Measurements from ENCODE around the gene FSTL4.

FSTL4 gene

DNA sequence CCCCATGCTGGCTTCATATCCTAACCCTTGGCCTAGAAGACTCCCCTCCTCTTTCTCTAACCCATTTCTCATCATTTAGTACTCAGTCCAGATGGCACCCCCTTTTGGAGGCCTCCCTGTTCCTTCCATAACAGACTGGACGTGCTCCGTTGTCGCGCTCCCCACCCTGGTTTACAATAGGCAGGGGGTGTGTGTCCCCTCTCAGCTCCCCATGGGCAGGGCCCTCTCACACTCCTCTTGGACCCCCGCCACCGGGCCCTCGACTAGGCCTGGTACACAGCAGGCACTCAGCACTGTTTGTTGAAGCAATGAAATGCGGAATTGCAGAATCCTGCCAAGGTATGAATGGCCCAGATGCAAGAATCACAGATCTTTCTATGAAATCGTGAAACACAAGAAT, 227.4 kb downstream of the FSTL4 start:
- TF ChIP-seq OSR1 (CRISPR knock-in tag; IDR thresholded peaks at IDR 0.05) (no peak), SNAI2 (CRISPR knock-in tag; IDR thresholded peaks at IDR 0.05) (no peak), RARB (CRISPR knock-in tag; IDR thresholded peaks at IDR 0.05) (no peak), PPARA (CRISPR knock-in tag; IDR thresholded peaks at IDR 0.05; ENCODE audit: borderline replicate concordance) (no peak), ZNF565 (CRISPR knock-in tag; conservative IDR thresholded peaks at IDR 0.05; ENCODE audit: low read depth) (no peak), TSHZ2 (CRISPR knock-in tag; IDR thresholded peaks at IDR 0.05) (no peak), CSDC2 (CRISPR knock-in tag; IDR thresholded peaks at IDR 0.05) (no peak), ZNF8 (CRISPR knock-in tag; IDR thresholded peaks at IDR 0.05) (no peak), ARNTL (CRISPR knock-in tag; IDR thresholded peaks at IDR 0.05; ENCODE audit: borderline replicate concordance, low read depth) (no peak), TCF4 (CRISPR knock-in tag; IDR thresholded peaks at IDR 0.05; ENCODE audit: borderline replicate concordance) (no peak), CREB5 (CRISPR knock-in tag; IDR thresholded peaks at IDR 0.05; ENCODE audit: low read depth) (no peak), BACH2 (CRISPR knock-in tag; IDR thresholded peaks at IDR 0.05; ENCODE audit: borderline replicate concordance) (no peak), ZC3H10 (CRISPR knock-in tag; IDR thresholded peaks at IDR 0.05) (no peak), CSRNP3 (CRISPR knock-in tag; IDR thresholded peaks at IDR 0.05) (no peak), ZFP3 (CRISPR knock-in tag; IDR thresholded peaks at IDR 0.05) (no peak)
- TF ChIP-seq, protein P1, sequence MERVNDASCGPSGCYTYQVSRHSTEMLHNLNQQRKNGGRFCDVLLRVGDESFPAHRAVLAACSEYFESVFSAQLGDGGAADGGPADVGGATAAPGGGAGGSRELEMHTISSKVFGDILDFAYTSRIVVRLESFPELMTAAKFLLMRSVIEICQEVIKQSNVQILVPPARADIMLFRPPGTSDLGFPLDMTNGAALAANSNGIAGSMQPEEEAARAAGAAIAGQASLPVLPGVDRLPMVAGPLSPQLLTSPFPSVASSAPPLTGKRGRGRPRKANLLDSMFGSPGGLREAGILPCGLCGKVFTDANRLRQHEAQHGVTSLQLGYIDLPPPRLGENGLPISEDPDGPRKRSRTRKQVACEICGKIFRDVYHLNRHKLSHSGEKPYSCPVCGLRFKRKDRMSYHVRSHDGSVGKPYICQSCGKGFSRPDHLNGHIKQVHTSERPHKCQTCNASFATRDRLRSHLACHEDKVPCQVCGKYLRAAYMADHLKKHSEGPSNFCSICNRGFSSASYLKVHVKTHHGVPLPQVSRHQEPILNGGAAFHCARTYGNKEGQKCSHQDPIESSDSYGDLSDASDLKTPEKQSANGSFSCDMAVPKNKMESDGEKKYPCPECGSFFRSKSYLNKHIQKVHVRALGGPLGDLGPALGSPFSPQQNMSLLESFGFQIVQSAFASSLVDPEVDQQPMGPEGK (CRISPR knock-in tag; IDR thresholded peaks at IDR 0.05; ENCODE audit: borderline replicate concordance): no peak
- TF ChIP-seq, protein P2, sequence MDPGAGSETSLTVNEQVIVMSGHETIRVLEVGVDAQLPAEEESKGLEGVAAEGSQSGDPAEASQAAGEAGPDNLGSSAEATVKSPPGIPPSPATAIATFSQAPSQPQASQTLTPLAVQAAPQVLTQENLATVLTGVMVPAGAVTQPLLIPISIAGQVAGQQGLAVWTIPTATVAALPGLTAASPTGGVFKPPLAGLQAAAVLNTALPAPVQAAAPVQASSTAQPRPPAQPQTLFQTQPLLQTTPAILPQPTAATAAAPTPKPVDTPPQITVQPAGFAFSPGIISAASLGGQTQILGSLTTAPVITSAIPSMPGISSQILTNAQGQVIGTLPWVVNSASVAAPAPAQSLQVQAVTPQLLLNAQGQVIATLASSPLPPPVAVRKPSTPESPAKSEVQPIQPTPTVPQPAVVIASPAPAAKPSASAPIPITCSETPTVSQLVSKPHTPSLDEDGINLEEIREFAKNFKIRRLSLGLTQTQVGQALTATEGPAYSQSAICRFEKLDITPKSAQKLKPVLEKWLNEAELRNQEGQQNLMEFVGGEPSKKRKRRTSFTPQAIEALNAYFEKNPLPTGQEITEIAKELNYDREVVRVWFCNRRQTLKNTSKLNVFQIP (CRISPR knock-in tag; IDR thresholded peaks at IDR 0.05; ENCODE audit: borderline replicate concordance, low read depth): no peak
- ATAC-seq: no peak

- TF ChIP-seq ISL1 (CRISPR knock-in tag; IDR thresholded peaks at IDR 0.05) (no peak), CSDC2 (CRISPR knock-in tag; IDR thresholded peaks at IDR 0.05) (no peak), SNAI2 (CRISPR knock-in tag; IDR thresholded peaks at IDR 0.05) (no peak), ZNF8 (CRISPR knock-in tag; IDR thresholded peaks at IDR 0.05) (no peak)
- TF ChIP-seq, protein P1 (CRISPR knock-in tag; IDR thresholded peaks at IDR 0.05; ENCODE audit: borderline replicate concordance): no peak
- TF ChIP-seq, protein P2 (CRISPR knock-in tag; IDR thresholded peaks at IDR 0.05; ENCODE audit: borderline replicate concordance, low read depth): no peak
- no peak for ATAC-seq
These were observed 228.1 kb downstream of the FSTL4 start for GRCh38 chr5:133384120-133384855.
